Activated CD4-positive, alpha-beta T cell treated with anti-CD3 and anti-CD28 coated beads for 4 hours (primary cell): ENCODE measurements around the gene ACTN1.

Experiments
- DNase-seq, 2 donors: peaks; one replicate each; pipeline ENCODE4 v3.0.0-alpha.2; 2020

ACTN1 gene

DNA sequence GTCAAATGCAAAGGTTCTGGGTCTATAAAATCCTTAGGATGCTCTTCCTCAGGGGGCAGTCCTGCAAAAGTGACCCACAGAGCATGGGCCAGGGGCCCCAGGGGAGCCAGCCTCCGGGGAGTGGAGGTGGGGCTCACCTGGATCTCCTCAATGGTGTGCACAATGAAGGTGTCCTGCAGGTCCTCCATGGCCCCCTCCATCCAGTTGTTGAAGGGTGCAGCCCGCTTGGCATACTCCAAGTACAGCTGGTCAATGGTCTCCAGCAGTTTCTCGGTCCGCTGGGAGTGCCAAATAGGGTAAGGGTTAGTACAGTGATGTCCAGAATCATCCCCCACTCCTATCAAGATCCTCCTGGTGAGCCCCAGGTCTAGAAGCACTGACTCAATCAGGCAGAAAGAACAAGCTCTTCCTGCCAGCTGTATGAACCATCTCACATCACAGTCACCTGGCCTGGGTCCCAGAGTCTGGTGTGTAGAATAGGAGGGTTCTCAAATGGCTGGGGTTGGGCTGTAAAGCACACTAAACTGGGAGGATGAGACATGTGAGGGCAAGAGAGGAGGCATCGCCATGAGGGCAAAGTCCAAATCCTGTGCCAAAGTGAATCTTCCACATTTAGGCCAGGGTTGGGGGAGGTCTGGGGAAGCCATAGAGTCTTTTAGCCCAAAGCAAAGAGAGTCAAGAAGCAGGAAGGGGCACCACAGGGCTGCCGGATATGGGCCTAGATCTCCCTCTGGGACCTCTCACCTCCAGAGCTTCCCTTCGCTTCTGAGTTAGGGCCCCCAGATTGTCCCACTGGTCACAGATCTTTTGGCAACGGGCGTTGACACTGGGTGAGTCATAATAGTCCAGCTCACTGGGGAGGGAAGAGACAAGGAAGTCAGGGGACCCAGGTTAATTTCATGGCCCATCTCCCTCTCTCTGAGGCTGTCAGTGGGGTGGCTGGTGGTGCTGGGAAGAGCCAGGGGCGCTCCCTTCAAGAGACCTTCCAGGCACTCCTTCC, 94.8 kb downstream of the ACTN1 start:
- DNase-seq = no peak

GRCh38 chr14:68882235-68882634, 96.9 kb downstream of the ACTN1 start:
- DNase-seq = no peak

DNA sequence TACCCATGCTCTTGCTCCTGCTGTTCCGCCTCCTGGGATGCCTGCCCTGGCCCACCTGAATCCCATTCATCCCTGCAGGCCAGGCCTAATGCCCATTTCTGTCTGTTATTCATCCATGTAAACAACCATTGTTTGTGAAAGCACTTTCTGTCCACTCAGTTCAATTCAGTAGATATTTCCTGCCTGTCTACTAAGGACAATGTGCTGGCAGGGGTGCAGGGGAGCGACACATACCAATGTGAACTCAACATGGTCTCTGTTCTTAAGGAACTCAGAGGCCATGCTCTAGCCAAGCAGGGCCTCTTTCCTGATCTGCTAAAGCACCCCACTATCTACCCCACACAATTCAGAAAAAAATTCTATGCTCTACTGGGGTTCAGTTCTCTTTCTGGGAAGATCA, 97.7 kb downstream of the ACTN1 start:
- DNase-seq = no peak

DNA sequence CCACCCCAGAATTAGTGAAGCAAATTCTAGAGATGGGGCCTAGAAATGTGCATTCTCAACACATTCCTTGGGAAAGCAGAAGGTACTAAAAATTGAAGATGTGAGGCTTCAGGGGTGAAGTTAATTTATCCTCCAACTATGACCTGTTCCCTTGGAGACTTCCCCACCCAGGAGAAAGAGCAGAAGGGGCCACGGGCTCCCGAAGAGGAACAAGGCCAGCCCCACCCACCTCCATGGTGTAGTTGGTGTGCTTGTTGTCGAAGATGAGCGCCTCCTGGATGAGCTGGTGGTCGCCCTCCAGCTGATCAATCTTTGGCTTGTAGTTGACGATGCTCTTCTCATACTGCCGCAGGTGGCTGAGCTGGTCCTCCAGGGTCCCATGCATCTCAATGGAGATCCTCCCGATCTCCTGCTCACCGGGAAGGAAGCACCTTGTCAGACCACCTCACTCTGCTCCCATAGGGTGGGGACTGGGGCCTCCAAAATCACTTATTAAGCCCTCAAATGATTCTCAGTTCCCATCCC, 98.5 kb downstream of the ACTN1 start:
- DNase-seq = no peak

- no peak for DNase-seq
These were observed 99.1 kb downstream of the ACTN1 start for GRCh38 chr14:68879841-68880575.

DNA sequence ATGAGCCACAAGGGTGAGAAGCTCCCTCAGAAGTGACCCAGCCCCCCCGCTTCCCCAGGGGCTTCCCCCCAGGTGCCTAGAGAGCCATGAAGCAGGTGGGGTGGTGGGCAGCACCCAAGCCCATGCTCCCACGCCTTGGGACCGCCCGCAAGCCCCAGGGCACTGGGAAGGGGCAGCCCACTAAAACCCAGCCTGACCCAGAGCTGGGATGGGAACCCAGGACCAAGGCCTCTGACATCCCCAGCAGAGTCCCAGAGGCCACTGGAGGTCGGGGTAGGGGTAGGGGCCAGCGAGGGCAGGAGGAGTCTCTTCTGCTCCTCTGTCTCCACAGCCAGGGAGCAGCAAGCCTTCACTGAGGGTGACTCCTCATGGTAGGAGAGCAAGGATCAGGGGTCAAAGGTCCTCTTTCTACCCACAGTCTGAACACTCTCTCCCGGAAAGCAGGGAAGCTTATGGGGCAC, 99.8 kb downstream of the ACTN1 start:
- DNase-seq = no peak

GRCh38 chr14:68878908-68879307, 100.2 kb downstream of the ACTN1 start:
- no peak for DNase-seq

DNA sequence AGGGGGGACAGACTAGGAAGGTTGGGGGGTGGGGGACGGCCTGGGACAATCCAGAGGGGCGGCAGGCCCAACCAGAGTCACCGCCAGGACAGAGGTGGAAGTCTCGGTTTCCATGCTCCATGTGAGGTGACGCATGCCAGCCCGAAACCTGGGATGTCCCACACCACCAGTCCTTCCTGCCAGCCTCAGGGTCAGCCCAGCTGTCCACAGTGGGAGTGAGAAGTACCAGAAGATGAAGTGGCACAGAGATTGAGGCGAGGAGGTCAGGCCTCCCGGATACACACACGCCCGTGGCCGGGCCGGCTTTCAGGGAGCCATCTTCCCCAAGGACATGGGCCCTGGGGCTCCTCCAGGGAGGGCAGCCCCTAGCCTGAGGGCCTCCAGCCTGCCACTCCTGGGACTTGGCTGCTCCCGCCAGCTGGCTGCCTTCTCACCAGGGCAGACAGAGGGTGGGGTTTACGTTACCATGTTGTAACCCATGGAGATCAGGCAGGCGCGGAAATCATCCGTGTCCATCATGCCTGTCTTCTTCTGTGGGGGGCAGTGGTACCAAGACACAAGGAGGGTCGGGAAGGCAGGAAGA, 101.0 kb downstream of the ACTN1 start:
- DNase-seq = no peak

DNA sequence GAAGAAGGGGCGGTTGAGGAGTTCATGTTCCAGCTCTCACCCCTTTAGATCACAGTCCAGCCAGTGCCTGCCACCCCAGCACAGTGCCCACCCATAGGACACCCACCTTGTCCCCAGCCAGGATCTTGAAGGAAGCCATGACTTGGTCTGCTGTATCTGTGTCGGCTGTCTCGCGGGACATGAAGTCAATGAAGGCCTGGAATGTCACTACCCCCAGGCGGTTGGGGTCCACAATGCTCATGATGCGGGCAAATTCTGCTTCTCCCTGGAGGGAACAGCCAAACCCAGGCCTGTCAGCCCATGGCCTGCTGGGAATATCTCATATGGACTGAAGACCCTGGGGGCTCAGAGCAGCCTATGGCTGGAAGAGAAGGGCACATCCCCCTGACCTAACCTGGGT, 102.1 kb downstream of the ACTN1 start:
- no peak for DNase-seq

- DNase-seq = no peak
These were observed 104.4 kb downstream of the ACTN1 start for GRCh38 chr14:68874746-68875155.

- no peak for DNase-seq
These were observed 105.7 kb downstream of the ACTN1 start for GRCh38 chr14:68873376-68873775.

GRCh38 chr14:68871392-68871791, 107.7 kb downstream of the ACTN1 start:
- DNase-seq = no peak

- DNase-seq = no peak
These were observed 112.0 kb downstream of the ACTN1 start for GRCh38 chr14:68866991-68867533.

DNA sequence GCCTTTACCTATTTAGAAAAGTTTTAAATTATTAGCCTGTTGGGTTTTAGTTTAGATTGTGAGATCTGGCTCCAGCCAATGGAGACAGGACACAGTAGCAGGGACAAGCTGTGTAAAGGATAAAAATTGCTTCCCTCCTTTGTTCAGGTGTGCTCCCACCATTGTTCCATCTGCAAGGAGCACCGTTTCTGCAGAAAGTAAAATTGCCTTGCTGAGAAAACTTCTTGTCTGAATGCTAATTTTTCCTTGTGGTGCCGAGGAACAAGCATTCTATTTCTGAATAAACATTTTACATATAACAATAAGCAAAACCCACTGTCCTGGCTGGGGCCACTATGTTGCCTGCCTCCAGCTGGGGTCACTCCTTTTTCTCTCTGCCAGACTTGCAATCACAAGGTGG, 113.6 kb downstream of the ACTN1 start:
- DNase-seq = no peak

DNA sequence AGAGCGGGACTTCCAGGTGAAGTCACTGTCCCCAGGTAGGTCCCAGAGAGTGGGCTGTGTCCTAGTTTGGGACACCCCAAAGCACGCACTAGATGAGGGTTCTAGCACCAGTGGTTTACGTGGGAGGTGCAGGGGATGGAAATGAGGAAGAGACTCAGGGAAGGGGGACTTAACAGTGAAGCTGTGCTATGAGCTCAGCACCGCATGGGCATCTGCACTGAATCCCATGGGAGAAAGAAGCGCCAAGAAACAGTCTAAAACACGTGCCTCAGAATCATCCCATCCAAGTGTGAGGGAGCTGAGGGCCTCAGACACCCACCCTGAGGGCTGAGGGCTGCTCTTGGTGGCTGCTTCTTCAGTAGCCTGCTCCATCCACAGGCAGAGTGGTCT, 114.7 kb downstream of the ACTN1 start:
- no peak for DNase-seq

DNA sequence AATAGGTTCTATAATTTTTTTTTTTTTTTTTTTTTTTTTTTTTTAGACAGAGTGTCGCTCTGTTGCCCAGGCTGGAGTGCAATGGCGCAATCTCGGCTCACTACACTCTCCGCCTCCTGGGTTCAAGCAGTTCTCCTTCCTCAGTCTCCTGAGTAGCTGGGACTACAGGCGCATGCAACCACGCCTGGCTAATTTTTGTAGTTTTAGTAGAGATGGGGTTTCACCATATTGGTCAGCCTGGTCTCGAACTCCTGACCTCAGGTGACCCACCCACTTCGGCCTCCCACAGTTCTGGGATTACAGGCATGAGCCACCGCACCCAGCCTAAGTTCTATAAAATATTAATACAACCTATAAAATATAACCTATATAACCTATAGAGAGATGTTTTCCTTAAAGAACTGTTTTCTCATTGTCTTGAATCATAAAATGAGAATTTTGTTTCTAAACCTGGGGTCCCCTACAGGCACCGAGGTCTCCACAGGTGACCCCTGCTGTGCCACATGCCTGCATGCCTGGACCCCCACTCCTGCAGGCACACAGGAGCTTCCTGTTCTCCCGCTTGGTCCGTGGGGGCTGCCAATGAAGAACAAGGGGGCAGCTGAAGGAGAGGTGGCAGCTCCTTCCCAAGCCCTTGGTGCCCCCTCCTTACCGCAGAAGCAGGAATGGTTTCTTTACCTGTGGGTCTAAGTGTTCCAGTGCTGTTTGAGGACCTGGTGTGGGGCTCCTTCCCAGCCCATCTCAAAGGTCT, 115.3 kb downstream of the ACTN1 start:
- no peak for DNase-seq

- DNase-seq = peak; percentile 40 to 65
These were observed 116.0 kb downstream of the ACTN1 start for GRCh38 chr14:68862954-68863594.

DNA sequence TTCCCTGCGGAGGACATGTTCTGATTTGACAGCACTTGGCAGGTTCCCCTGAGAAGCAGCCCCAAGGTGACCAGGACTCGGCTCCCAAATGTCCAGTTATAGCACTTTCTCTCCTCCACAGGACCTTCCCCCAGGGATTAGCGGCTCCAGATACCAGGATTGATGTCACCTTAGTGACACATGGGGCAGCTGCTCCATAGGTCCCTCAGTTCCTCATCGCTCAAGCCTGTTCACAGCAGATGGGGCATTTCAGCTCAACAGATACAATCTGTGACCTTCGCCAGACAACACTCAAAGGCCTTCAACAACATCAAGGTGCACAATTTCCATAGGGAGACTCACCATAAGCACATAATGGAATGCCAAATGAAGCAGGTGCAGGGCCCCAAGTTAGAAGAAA, 118.3 kb downstream of the ACTN1 start:
- DNase-seq = no peak

GRCh38 chr14:68857516-68858070, 121.5 kb downstream of the ACTN1 start:
- no peak for DNase-seq

DNA sequence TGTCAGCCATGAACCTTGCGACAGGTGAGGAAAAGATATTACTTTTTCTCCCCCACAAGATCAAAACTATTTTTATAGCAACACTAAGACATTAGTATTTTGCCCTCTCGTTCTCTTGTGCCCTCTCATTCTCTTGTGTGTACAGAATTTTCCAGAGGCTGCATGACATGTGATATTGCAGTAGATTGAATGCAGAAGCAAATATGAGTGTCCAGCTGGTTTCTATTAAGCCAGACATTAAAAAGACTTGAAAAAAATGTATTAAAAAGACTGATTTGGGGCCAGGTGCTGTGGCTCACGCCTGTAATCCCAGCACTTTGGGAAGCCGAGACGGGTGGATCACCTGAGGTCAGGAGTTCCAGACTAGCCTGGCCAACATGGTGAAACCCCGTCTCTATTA, 122.5 kb downstream of the ACTN1 start:
- no peak for DNase-seq

- DNase-seq = no peak
These were observed 124.7 kb downstream of the ACTN1 start for GRCh38 chr14:68854421-68854820.
